HG03439 (cell line): ENCODE results near the gene GALE.

Experiments used
- ATAC-seq: cut with Tn5 transposase; IDR thresholded peaks from one replicate; pipeline ENCODE4 v1.9.1; 2021; ENCODE audit warnings: mild to moderate bottlenecking, moderate library complexity; ENCODE audit not compliant: unreplicated experiment

The GALE gene

DNA sequence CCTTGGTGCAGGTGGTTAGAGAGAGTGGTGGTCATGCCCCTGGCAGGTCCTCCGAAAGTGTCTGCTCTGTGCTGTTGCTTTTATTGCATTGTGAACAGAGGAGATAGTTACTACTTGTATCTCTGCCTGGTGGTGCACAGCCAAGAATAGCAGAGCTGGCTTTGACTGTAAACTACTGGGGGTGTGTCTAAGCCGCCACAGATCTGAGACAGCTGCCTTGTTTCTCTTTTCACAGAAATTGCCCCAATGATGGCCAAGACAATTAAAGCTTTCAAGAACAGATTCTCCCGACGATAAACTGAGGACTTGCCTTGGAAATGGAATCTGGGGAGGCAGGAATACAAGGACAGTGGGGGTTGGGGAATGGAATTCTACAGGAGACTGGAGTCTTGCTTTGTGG lies 41.3 kb downstream of the GALE start:
- ATAC-seq: no peak

DNA sequence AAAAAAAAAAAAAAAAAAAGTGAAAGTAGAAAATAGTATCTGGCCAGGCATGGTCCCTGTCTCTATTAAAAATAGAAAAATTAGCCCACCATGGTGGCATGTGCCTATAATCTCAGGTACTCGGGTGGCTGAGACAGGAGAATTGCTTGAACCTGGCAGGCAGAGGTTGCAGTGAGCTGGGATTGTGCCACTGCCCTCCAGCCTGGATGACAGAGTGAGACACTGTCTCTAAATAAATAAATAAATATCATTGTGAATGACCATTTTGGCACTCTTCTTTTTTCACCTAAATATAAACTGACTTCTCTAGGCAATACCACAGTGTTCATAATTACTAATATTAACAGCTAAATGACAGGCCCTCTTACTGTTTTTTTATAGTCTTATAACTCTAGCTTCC lies 42.7 kb downstream of the GALE start:
- no peak for ATAC-seq

GRCh38 chr1:23756676-23757075 lies 43.9 kb downstream of the GALE start:
- no peak for ATAC-seq

DNA sequence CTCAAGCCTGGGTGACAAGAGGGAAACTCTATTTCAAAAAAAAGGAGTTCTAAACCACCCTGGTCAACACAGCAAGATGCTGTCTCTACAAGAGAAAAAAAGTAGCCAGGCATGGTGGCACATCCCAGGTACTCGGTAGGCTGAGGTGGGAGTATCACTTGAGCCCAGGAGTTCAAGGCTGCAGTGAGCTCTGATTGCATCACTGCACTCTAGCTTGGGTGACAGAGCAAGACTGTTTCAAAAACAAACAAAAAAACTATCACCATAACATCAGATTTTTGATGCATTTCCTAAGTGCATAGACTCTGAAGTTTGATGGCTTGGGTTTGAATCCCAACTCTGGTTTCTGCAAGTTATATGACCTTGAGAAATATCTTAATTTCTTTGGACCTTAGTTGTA lies 47.6 kb downstream of the GALE start:
- no peak for ATAC-seq

DNA sequence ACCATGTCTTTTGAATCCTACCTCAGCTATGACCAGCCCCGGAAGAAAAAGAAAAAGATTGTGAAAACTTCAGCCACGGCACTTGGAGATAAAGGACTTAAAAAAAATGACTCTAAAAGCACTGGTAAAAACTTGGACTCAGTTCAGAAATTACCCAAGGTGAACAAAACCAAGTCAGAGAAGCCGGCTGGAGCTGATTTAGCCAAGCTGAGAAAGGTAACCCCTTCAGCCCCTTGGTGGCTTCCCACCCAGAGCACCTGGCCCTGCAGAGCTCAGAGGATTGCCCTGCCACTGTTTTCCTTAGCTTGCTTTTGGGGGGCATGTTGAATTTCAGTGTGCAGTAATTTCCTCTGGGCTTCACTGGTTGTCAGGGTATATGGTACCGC lies 48.7 kb downstream of the GALE start:
- no peak for ATAC-seq

- ATAC-seq: no peak
Measured at GRCh38 chr1:23751050-23751814, 49.3 kb downstream of the GALE start.

DNA sequence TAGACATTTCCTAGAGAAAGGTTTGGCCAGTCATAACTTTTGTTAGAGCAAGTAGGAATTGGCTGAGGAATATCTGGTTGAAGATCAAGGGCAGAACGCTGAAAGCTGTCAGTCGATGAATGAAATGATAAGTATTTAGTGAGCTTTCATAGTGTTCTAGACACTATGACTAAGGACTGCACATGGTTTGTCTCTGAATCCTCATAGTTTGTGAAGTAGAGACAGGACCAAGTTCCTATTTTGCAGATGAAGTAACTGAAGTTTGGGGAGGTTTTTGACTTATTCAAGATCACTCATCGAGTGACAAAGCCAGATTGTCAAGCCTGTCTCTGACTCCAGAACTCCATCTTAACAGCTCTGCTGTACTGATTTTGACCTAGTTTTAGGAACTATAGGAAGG lies 52.5 kb downstream of the GALE start:
- no peak for ATAC-seq
